ENCODE measurements around the gene MGLL. TPM values are rescaled to one million over a fixed set of nuclear protein-coding genes. Genes with fewer than 3 reads are reported as not detected.
A peak's percentile ranks its signal among the peaks of the same experiment; 100 is the strongest.

MGLL gene
- total RNA-seq, 1 donor from 2014 or later: 27.3 TPM

DNA sequence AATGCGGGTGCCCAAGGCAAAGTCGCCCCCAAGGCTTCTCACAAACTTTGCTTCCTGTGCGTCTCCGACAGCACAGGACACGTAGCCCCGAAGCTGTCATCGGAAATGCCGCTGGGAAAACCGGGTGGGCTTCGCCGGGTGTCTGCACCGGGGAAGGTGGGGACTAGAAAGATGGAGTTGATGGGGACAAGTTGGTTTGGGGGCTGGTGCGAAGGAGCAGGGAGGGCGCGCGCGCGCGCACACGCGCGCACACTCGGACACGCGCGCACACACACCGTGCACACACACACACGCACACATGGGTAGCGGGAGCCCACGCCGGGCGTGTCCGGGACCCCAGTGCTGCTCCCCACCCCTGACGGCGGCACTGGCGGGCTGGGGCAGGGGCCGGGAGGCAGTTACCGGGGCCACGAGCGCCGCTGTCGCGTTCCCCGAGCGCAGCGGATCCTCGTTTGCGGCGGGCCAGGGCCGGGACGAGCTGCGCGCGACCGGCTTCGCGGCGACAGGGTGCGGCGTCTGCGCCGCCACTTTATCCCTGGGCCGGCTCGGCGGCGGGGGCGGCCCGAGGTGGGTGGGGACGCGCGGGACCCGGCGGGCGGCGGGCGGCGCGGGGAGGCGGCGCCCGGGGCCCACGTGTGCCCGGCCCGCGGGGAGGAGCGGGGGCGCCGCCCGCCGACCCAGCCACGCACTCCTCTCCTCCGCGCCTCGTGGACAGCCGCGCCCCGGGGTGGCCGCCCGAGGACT is 539 bp upstream of the MGLL start:
- Mint-ChIP-seq H3K9me3 (ENCODE audit: unreplicated experiment) (no peaks in the 10 kb centered on the region), H3K27ac (ENCODE audit: unreplicated experiment) (peak overlapping the region; percentile 77), H3K4me1 (ENCODE audit: low read depth, unreplicated experiment) (peaks cover 12% of the 10 kb centered on the region), H3K4me3 (ENCODE audit: unreplicated experiment) (peak overlapping the region; percentile 95), H3K27me3 (ENCODE audit: low read depth, unreplicated experiment) (no peaks in the 10 kb centered on the region), H3K36me3 (ENCODE audit: low read depth, unreplicated experiment) (no peaks in the 10 kb centered on the region)
- Histone ChIP-seq H3K9ac (ENCODE audit: low read length) (peak overlapping the region; percentile 89), H3K27ac (ENCODE audit: low read depth, low read length) (peak overlapping the region; percentile 62), H3K4me1 (ENCODE audit: insufficient read depth, low read length) (peaks cover 19% of the 10 kb centered on the region), H3K4me3 (ENCODE audit: insufficient read depth, low read depth, low read length) (peak overlapping the region; percentile 88), H3K9me3 (ENCODE audit: insufficient read depth, low read depth, low read length) (no peaks in the 10 kb centered on the region), H3K27me3 (ENCODE audit: insufficient read depth, low read length) (no peaks in the 10 kb centered on the region), H4K20me1 (ENCODE audit: insufficient read depth, low read length) (no peaks in the 10 kb centered on the region), H3K36me3 (ENCODE audit: insufficient read depth, low read length) (no peaks in the 10 kb centered on the region), H3K4me2 (ENCODE audit: low read length) (peak overlapping the region; percentile 100), H2AFZ (ENCODE audit: low read depth, low read length) (peak overlapping the region; percentile 94), H3K79me2 (ENCODE audit: insufficient read depth, low read length) (no peaks in the 10 kb centered on the region)
- TF ChIP-seq, protein P1, sequence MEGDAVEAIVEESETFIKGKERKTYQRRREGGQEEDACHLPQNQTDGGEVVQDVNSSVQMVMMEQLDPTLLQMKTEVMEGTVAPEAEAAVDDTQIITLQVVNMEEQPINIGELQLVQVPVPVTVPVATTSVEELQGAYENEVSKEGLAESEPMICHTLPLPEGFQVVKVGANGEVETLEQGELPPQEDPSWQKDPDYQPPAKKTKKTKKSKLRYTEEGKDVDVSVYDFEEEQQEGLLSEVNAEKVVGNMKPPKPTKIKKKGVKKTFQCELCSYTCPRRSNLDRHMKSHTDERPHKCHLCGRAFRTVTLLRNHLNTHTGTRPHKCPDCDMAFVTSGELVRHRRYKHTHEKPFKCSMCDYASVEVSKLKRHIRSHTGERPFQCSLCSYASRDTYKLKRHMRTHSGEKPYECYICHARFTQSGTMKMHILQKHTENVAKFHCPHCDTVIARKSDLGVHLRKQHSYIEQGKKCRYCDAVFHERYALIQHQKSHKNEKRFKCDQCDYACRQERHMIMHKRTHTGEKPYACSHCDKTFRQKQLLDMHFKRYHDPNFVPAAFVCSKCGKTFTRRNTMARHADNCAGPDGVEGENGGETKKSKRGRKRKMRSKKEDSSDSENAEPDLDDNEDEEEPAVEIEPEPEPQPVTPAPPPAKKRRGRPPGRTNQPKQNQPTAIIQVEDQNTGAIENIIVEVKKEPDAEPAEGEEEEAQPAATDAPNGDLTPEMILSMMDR (IDR thresholded peaks at IDR 0.05; ENCODE audit: insufficient read depth, low read depth, low read length): no peak
- no peak for TF ChIP-seq EZH2 (IDR thresholded peaks at IDR 0.05; ENCODE audit: insufficient read depth, low read length)
- no peak for DNase-seq (ENCODE audit: low read depth)
- FAIRE-seq: no peak

DNA sequence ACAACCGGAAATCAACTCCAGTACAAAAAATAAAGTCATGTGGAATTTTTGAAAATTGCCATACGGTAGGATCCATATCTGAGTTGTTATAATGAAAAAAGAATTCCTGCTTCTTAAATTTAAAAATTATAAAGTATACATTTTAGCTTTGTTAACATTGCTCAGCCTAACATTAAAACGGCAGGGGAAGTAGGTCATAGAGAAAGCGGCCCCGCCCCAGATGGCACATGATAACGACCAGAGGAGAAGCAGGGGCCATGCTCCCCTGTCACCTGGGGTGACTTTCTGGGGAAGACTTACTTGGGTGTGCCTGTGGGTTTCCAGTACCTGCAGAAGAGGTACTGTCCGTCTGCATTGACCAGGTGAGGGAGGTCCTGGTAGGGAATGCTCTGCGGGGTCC is 921 bp downstream of the MGLL start:
- no peaks in the 10 kb centered on the region for H3K79me2 ChIP-seq (ENCODE audit: insufficient read depth, low read length)
- no peak for TF ChIP-seq EZH2 (IDR thresholded peaks at IDR 0.05; ENCODE audit: insufficient read depth, low read length)
- TF ChIP-seq, protein P1 (IDR thresholded peaks at IDR 0.05; ENCODE audit: insufficient read depth, low read depth, low read length): no peak
- no peak overlapping the region for H3K4me3 ChIP-seq (ENCODE audit: insufficient read depth, low read depth, low read length)
- peaks cover 29% of the 10 kb centered on the region for H3K4me1 ChIP-seq (ENCODE audit: insufficient read depth, low read length)
- Mint-ChIP-seq H3K4me1 (ENCODE audit: low read depth, unreplicated experiment) (peaks cover 12% of the 10 kb centered on the region), H3K4me3 (ENCODE audit: unreplicated experiment) (peak overlapping the region; percentile 95), H3K36me3 (ENCODE audit: low read depth, unreplicated experiment) (peaks cover 5% of the 10 kb centered on the region), H3K27me3 (ENCODE audit: low read depth, unreplicated experiment) (no peaks in the 10 kb centered on the region), H3K9me3 (ENCODE audit: unreplicated experiment) (no peaks in the 10 kb centered on the region), H3K27ac (ENCODE audit: unreplicated experiment) (no peak overlapping the region)
- no peaks in the 10 kb centered on the region for H3K27me3 ChIP-seq (ENCODE audit: insufficient read depth, low read length)
- no peak for FAIRE-seq
- H3K9me3 ChIP-seq (ENCODE audit: insufficient read depth, low read depth, low read length): no peaks in the 10 kb centered on the region
- H3K36me3 ChIP-seq (ENCODE audit: insufficient read depth, low read length): no peaks in the 10 kb centered on the region
- no peaks in the 10 kb centered on the region for H4K20me1 ChIP-seq (ENCODE audit: insufficient read depth, low read length)
- peak overlapping the region; percentile 100 for H3K4me2 ChIP-seq (ENCODE audit: low read length)
- no peak overlapping the region for H2AFZ ChIP-seq (ENCODE audit: low read depth, low read length)
- no peak overlapping the region for H3K27ac ChIP-seq (ENCODE audit: low read depth, low read length)
- DNase-seq (ENCODE audit: low read depth): no peak
- H3K9ac ChIP-seq (ENCODE audit: low read length): peak overlapping the region; percentile 89

DNA sequence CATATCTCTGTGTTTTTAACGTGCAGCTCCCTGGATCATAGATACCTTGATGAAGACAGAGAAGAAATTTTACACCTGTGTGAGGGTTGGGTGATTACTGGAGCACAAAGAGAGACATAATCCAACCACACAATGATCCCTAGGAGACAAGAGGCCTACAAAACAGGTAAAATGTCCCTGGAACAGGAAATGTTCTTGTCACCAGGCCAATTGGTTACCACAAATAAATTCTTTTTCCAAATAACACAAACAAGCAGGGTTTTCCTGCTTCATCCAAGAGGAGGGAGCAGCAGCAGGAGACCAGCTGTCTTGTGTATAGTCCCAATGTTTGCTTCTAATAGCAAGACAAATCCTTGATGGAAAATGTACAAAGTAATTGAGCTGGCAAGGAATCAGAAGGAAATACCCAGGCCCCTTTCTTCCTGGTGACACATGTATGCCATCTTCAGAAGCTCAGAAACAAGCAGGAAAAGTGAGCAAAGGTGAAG is 1.4 kb downstream of the MGLL start:
- peaks cover 29% of the 10 kb centered on the region for H3K4me1 ChIP-seq (ENCODE audit: insufficient read depth, low read length)
- H3K4me3 ChIP-seq (ENCODE audit: insufficient read depth, low read depth, low read length): no peak overlapping the region
- no peaks in the 10 kb centered on the region for H3K9me3 ChIP-seq (ENCODE audit: insufficient read depth, low read depth, low read length)
- H3K9me3 Mint-ChIP-seq (ENCODE audit: unreplicated experiment): no peaks in the 10 kb centered on the region
- peaks cover 9% of the 10 kb centered on the region for H3K36me3 Mint-ChIP-seq (ENCODE audit: low read depth, unreplicated experiment)
- peak overlapping the region; percentile 100 for H3K4me2 ChIP-seq (ENCODE audit: low read length)
- H3K27ac Mint-ChIP-seq (ENCODE audit: unreplicated experiment): no peak overlapping the region
- DNase-seq (ENCODE audit: low read depth) (no peak), FAIRE-seq (no peak)
- H3K9ac ChIP-seq (ENCODE audit: low read length): peak overlapping the region; percentile 38
- no peak overlapping the region for H2AFZ ChIP-seq (ENCODE audit: low read depth, low read length)
- H3K27me3 ChIP-seq (ENCODE audit: insufficient read depth, low read length): no peaks in the 10 kb centered on the region
- peak overlapping the region; percentile 40 for H3K4me3 Mint-ChIP-seq (ENCODE audit: unreplicated experiment)
- no peaks in the 10 kb centered on the region for H3K27me3 Mint-ChIP-seq (ENCODE audit: low read depth, unreplicated experiment)
- H3K79me2 ChIP-seq (ENCODE audit: insufficient read depth, low read length): no peaks in the 10 kb centered on the region
- H4K20me1 ChIP-seq (ENCODE audit: insufficient read depth, low read length): no peaks in the 10 kb centered on the region
- no peak for TF ChIP-seq EZH2 (IDR thresholded peaks at IDR 0.05; ENCODE audit: insufficient read depth, low read length)
- TF ChIP-seq, protein P1 (IDR thresholded peaks at IDR 0.05; ENCODE audit: insufficient read depth, low read depth, low read length): no peak
- no peaks in the 10 kb centered on the region for H3K36me3 ChIP-seq (ENCODE audit: insufficient read depth, low read length)
- no peak overlapping the region for H3K27ac ChIP-seq (ENCODE audit: low read depth, low read length)
- H3K4me1 Mint-ChIP-seq (ENCODE audit: low read depth, unreplicated experiment): peaks cover 12% of the 10 kb centered on the region
